Upper lobe of left lung (tissue), 6 donors: ENCODE data around the gene PARP14. TPM values are rescaled to one million over a fixed set of nuclear protein-coding genes. Genes with fewer than 3 reads are reported as not detected.
"Not testable (repeated sequence)": the region's sequence is repeated elsewhere in the genome, so short reads cannot be mapped to it uniquely, and the experiment has no call there.

Experiments used
- ATAC-seq, 2 donors: fragments of 200-7000 bp; cut with Tn5 transposase; one replicate each; pipeline ENCODE4 v1.9.1; 2022; ENCODE audit warnings: mild to moderate bottlenecking in 2 of 2, moderate library complexity in 2 of 2; ENCODE audit not compliant: low FRiP score in 2 of 2
- DNase-seq, 2 donors: peaks; one replicate each; pipeline ENCODE4 v3.0.0-alpha.2; 2019 to 2020
- H3K27ac ChIP-seq, 4 donors: fragments of 200-600 bp; sonication (generic); one replicate each; pipeline ENCODE4 v1.5.1; 2016 to 2019
- H3K27me3 ChIP-seq, 4 donors: fragments of 200-600 bp; sonication (generic); one replicate each; pipeline ENCODE4 v1.5.1; 2017 to 2019
- H3K36me3 ChIP-seq, 4 donors: fragments of 200-600 bp; sonication (generic); one replicate each; pipeline ENCODE4 v1.5.1; 2016 to 2019
- H3K4me1 ChIP-seq, 4 donors: fragments of 200-600 bp; sonication (generic); one replicate each; pipeline ENCODE4 v1.5.1; 2018 to 2019
- H3K4me3 ChIP-seq, 4 donors: fragments of 200-600 bp; sonication (generic); one replicate each; pipeline ENCODE4 v1.5.1; 2017 to 2019; ENCODE audit warnings: mild to moderate bottlenecking in 2 of 4, moderate library complexity in 1 of 4
- H3K9me3 ChIP-seq, 4 donors: fragments of 200-600 bp; sonication (generic); one replicate each; pipeline ENCODE4 v1.5.1; 2018 to 2019
- EP300 ChIP-seq, 4 donors: sonication (generic); formaldehyde crosslinking; IDR thresholded peaks; one replicate each; pipeline ENCODE4 v1.5.1; 2017; ENCODE audit warnings: antibody characterized with exemption in 4 of 4, control low read depth in 2 of 4
- POLR2A ChIP-seq, 4 donors: fragments of 450-650 bp; IDR thresholded peaks; one replicate each; pipeline ENCODE4 v1.5.1; 2016 to 2017; ENCODE audit warnings: antibody characterized with exemption in 4 of 4, mild to moderate bottlenecking in 2 of 4
- POLR2AphosphoS5 ChIP-seq, 2 donors: sonication (generic); formaldehyde crosslinking; IDR thresholded peaks; one replicate each; pipeline ENCODE4 v1.5.1; 2017; ENCODE audit warnings: antibody characterized with exemption in 2 of 2
- WGBS, 2 donors: methylation state at CpG; one replicate each; pipeline ENCODE4 v1.1.5; 2017 to 2018; 5-methylcytosine and 5-hydroxymethylcytosine counted together
- total RNA-seq, 6 donors: library from RNA; depleted of rRNA in 4 of 6; stranded (reverse); fragments of >200 nt in 4 of 6; gene quantifications; one replicate each; pipeline versions ENCODE4 v1.1.0 to v1.2.1, GENCODE V29; 2016 to 2021
- TF ChIP-seq, protein P1 (sequence below), 6 experiments: fragments of 450-650 bp in 4 of 6; fragments of 200-600 bp in 2 of 6; sonication (generic) in 2 of 6; IDR thresholded peaks; one replicate each; pipeline ENCODE4 v1.5.1; 2016 to 2019; ENCODE audit warnings: antibody characterized with exemption in 6 of 6
- donor health status: DM: no; HTN: no; CAD: no; lungs with moderate emphysema.
- donor health status: DM: no; HTN: yes; CAD: no; lungs with severe emphysema.

Gene PARP14
- total RNA-seq, 6 donors from 2014 or later = 99.3 to 376 (median 182) TPM

DNA sequence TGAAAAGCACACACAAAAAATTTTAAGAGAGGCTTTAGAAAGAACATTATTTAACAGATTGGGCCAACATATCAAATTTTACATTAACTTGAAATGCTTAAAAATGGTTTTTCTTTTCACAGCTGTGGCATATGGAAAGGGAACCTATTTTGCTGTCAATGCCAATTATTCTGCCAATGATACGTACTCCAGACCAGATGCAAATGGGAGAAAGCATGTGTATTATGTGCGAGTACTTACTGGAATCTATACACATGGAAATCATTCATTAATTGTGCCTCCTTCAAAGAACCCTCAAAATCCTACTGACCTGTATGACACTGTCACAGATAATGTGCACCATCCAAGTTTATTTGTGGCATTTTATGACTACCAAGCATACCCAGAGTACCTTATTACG lies 47.5 kb downstream of the PARP14 start:
- ATAC-seq = no peak
- Histone ChIP-seq H3K27ac (no peak overlapping the region), H3K36me3 (peaks cover 0 to 22% (median 12%) of the 10 kb centered on the region in 4 donors), H3K27me3 (no peaks in the 10 kb centered on the region), H3K4me1 (peaks cover 0 to 3% (median 0%) of the 10 kb centered on the region in 4 donors), H3K4me3 (no peak overlapping the region), H3K9me3 (no peaks in the 10 kb centered on the region)
- TF ChIP-seq POLR2AphosphoS5 (IDR thresholded peaks at IDR 0.05) (no peak), EP300 (IDR thresholded peaks at IDR 0.05) (no peak), POLR2A (IDR thresholded peaks at IDR 0.05) (no peak)
- TF ChIP-seq, protein P1, sequence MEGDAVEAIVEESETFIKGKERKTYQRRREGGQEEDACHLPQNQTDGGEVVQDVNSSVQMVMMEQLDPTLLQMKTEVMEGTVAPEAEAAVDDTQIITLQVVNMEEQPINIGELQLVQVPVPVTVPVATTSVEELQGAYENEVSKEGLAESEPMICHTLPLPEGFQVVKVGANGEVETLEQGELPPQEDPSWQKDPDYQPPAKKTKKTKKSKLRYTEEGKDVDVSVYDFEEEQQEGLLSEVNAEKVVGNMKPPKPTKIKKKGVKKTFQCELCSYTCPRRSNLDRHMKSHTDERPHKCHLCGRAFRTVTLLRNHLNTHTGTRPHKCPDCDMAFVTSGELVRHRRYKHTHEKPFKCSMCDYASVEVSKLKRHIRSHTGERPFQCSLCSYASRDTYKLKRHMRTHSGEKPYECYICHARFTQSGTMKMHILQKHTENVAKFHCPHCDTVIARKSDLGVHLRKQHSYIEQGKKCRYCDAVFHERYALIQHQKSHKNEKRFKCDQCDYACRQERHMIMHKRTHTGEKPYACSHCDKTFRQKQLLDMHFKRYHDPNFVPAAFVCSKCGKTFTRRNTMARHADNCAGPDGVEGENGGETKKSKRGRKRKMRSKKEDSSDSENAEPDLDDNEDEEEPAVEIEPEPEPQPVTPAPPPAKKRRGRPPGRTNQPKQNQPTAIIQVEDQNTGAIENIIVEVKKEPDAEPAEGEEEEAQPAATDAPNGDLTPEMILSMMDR (IDR thresholded peaks at IDR 0.05) = no peak
- DNase-seq = no peak
- 91 to 97% methylated on average over 3 of the region's 3 CpGs for WGBS, 2 donors

DNA sequence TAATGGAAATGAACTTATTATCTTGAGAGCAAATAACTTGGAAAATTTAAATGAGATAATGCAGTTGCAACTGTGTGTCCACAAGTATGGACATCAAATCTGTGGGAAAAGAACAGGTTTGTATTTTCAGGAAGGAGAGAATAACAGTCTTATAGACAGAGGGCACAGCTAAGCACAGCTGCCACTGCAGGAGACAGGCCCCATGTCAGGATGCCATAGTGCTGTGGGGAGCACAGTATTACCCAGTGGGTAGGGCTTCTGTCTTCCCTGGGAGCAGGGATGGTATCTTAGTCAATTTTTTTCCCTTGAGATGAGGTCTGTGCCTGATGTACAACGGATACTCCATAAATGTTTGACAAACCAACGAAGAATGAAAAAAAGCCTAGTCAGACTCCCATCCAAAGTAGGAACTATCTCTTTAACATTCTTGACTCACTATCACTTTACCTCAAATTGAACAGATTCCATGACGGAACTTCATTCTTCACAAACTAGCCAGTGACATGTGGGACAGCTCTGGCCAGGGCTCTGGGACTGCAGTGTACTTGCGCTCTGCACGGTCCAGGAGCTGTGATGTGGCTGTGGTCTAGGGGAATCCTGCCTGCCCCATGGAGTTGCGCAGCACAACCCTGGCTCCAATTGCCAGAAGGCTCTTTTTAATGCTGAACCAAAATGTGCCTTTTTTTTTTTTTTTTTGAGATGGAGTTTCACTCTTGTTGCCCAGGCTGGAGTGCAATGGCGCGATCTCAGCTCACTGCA lies 48.3 kb downstream of the PARP14 start:
- H3K4me1 ChIP-seq = peaks cover 0 to 3% (median 0%) of the 10 kb centered on the region in 4 donors
- ATAC-seq (no peak), DNase-seq (no peak)
- TF ChIP-seq POLR2A (IDR thresholded peaks at IDR 0.05) (no peak), EP300 (IDR thresholded peaks at IDR 0.05) (no peak)
- H3K27me3 ChIP-seq = no peaks in the 10 kb centered on the region
- H3K4me3 ChIP-seq = no peak overlapping the region
- WGBS, 2 donors = 95% methylated on average over 8 of the region's 8 CpGs
- no peak overlapping the region for H3K27ac ChIP-seq
- no peaks in the 10 kb centered on the region for H3K9me3 ChIP-seq
- H3K36me3 ChIP-seq = peaks cover 0 to 26% (median 12%) of the 10 kb centered on the region in 4 donors

DNA sequence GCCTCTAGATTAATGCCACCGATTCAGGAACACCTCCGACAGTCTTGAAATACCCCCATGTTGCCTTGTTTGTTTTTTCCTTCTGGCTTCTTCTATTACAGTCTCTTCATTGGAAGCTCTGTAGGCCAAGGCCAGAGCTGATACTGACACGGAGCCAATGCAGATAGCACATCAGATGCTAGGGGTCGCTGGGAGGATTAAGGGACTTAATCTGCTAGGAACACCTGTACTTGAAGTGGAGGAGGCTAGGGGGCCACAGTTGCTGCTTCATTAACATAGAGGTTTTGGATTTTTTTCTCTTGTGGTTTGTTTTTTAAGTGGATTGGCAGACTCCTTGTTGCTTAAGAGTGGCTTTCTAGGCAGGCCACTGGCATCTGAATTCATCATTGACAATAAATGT lies 49.6 kb downstream of the PARP14 start:
- Histone ChIP-seq H3K4me3 (no peak overlapping the region), H3K4me1 (peaks cover 0 to 3% (median 0%) of the 10 kb centered on the region in 4 donors), H3K36me3 (peaks cover 0 to 26% (median 12%) of the 10 kb centered on the region in 4 donors), H3K9me3 (no peaks in the 10 kb centered on the region), H3K27me3 (no peaks in the 10 kb centered on the region), H3K27ac (no peak overlapping the region)
- ATAC-seq (no peak), DNase-seq (no peak)
- TF ChIP-seq, protein P1 (IDR thresholded peaks at IDR 0.05) = no peak
- TF ChIP-seq POLR2A (IDR thresholded peaks at IDR 0.05) = no peak
- TF ChIP-seq POLR2AphosphoS5 (IDR thresholded peaks at IDR 0.05) = no peak
- no peak for TF ChIP-seq EP300 (IDR thresholded peaks at IDR 0.05)
- WGBS, 2 donors = 88 to 94% methylated on average over 4 of the region's 4 CpGs

DNA sequence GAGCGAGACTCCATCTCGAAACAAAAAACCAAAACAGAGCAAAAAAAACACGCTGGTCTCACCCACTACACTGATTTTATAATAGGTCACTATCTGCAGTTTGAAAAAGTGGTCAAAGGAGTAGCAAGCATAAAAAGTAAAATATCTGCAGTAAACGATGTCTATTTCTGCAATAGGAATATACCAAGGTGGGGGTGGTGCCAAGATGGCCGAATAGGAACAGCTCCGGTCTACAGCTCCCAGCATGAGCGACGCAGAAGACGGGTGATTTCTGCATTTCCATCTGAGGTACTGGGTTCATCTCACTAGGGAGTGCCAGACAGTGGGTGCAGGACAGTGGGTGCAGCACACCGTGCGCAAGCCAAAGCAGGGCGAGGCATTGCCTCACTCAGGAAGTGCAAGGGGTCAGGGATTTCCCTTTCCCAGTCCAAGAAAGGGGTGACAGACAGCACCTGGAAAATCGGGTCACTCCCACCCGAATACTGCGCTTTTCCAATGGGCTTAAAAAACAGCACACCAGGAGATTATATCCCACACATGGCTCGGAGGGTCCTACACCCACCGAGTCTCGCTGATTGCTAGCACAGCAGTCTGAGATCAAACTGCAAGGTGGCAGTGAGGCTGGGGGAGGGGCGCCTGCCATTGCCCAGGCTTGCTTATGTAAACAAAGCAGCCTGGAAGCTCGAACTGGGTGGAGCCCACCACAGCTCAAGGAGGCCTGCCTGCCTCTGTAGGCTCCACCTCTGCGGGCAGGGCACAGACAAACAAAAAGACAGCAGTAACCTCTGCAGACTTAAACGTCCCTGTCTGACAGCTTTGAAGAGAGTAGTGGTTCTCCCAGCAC lies 52.3 kb downstream of the PARP14 start:
- H3K4me3 ChIP-seq, H3K9me3 ChIP-seq, H3K27me3 ChIP-seq, ATAC-seq, H3K4me1 ChIP-seq, H3K27ac ChIP-seq: not testable (repeated sequence)
- H3K36me3 ChIP-seq = peaks cover 0 to 22% (median 9%) of the 10 kb centered on the region in 4 donors
- 90 to 93% methylated on average over 19 to 20 of the region's 22 CpGs for WGBS, 2 donors
- peak in 1 of 2 donors; percentile 20 for DNase-seq

DNA sequence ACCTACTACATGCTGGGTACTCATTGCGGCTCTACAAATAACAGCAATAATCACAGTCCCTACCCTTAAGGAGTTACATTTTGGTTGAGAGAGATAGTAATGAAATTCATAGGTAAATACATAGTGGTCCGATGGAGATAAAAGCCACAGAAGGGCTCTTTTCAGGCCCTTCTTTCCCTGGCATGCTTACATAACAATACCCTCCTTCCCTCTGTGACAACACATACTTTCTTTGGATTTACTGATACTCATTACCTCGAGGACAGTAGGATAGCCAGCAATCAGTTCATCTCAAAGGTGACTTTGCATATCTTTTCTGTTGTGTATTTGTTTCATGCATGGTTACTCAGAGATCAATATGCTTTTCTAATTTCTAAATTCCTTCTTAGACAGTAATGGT lies 58.5 kb downstream of the PARP14 start:
- H3K4me3 ChIP-seq = no peak overlapping the region
- 82 to 87% methylated on average over 3 of the region's 3 CpGs for WGBS, 2 donors
- H3K27ac ChIP-seq = no peak overlapping the region
- DNase-seq = no peak
- no peaks in the 10 kb centered on the region for H3K4me1 ChIP-seq
- no peaks in the 10 kb centered on the region for H3K9me3 ChIP-seq
- H3K36me3 ChIP-seq = peaks cover 0 to 27% (median 0%) of the 10 kb centered on the region in 4 donors
- ATAC-seq = no peak
- TF ChIP-seq POLR2AphosphoS5 (IDR thresholded peaks at IDR 0.05) (no peak), EP300 (IDR thresholded peaks at IDR 0.05) (no peak), POLR2A (IDR thresholded peaks at IDR 0.05) (no peak)
- TF ChIP-seq, protein P1 (IDR thresholded peaks at IDR 0.05) = no peak
- H3K27me3 ChIP-seq = no peaks in the 10 kb centered on the region
